GM12873 (cell line): ENCODE measurements around the gene PDCL2.

Experiments used
- CTCF ChIP-seq: IDR thresholded peaks from 2 replicates; pipeline ENCODE4 v1.5.1; 2012; ENCODE audit warnings: low read depth, mild to moderate bottlenecking, moderate library complexity, low read length, control low read depth; ENCODE audit not compliant: insufficient read depth; ENCODE audit errors: missing control alignments

PDCL2 gene

GRCh38 chr4:55578341-55579010, 13.6 kb downstream of the PDCL2 start:
- TF ChIP-seq CTCF, result no peak

- TF ChIP-seq CTCF, result no peak
These were observed 16.5 kb downstream of the PDCL2 start for GRCh38 chr4:55575513-55575912.

- no peak for TF ChIP-seq CTCF
These were observed 17.8 kb downstream of the PDCL2 start for GRCh38 chr4:55574252-55574651.

GRCh38 chr4:55571806-55572205, 20.2 kb downstream of the PDCL2 start:
- TF ChIP-seq CTCF, result no peak

GRCh38 chr4:55568905-55569504, 23.0 kb downstream of the PDCL2 start:
- no peak for TF ChIP-seq CTCF

- no peak for TF ChIP-seq CTCF
These were observed 30.2 kb downstream of the PDCL2 start for GRCh38 chr4:55561889-55562288.

GRCh38 chr4:55560096-55560495, 31.9 kb downstream of the PDCL2 start:
- TF ChIP-seq CTCF, result no peak
